MCF 10A (cell line): ENCODE data around the gene KCNQ5. TPM values are rescaled to one million over a fixed set of nuclear protein-coding genes. Genes with fewer than 3 reads are reported as not detected.
"Not testable (repeated sequence)": the region's sequence is repeated elsewhere in the genome, so short reads cannot be mapped to it uniquely, and the experiment has no call there.

Experiments
- Bru-seq: library from RNA; stranded (reverse); fragments of 400-500 nt; gene quantifications from one replicate; lab custom pipeline; 2021; lab: Mats Ljungman, UMichigan
- BruChase-seq, 2 experiments: library from RNA; stranded (reverse); fragments of 400-500 nt; gene quantifications; one replicate each; lab custom pipeline; 2021; lab: Mats Ljungman, UMichigan
- BruUV-seq: library from RNA; stranded (reverse); fragments of 400-500 nt; replicated peaks from 2 replicates; lab custom pipeline; 2021; lab: Mats Ljungman, UMichigan
- CTCF ChIA-PET: fragments of 300-600 bp; sonication (Branson Sonifier 250); formaldehyde crosslinking; extraction: SDS; loops from one replicate; lab custom pipeline; 2021; ENCODE audit warnings: antibody characterized with exemption, inconsistent platforms; lab: Yijun Ruan, JAX
- POLR2A ChIA-PET: fragments of 300-600, 350-650 bp; sonication (Branson Sonifier 250); formaldehyde crosslinking; extraction: SDS; loops from one replicate; lab custom pipeline; 2020; ENCODE audit warnings: antibody characterized with exemption, inconsistent platforms; lab: Yijun Ruan, JAX
- DNase-seq: peaks from one replicate; pipeline ENCODE4 v3.0.0-alpha.2; 2018; ENCODE audit not compliant: unreplicated experiment
- H3K27ac Mint-ChIP-seq: one replicate; pipeline ENCODE4 v1.8.0; 2022; ENCODE audit warnings: mild to moderate bottlenecking, low read depth, mixed read lengths; ENCODE audit not compliant: unreplicated experiment
- H3K27me3 Mint-ChIP-seq: one replicate; pipeline ENCODE4 v1.8.0; 2022; ENCODE audit warnings: mixed read lengths; ENCODE audit not compliant: insufficient read depth, unreplicated experiment
- H3K36me3 Mint-ChIP-seq: one replicate; pipeline ENCODE4 v1.8.0; 2022; ENCODE audit warnings: mild to moderate bottlenecking, moderate library complexity, mixed read lengths; ENCODE audit not compliant: insufficient read depth, unreplicated experiment
- H3K4me1 Mint-ChIP-seq: one replicate; pipeline ENCODE4 v1.8.0; 2022; ENCODE audit warnings: mixed read lengths; ENCODE audit not compliant: insufficient read depth, unreplicated experiment
- H3K4me3 Mint-ChIP-seq: one replicate; pipeline ENCODE4 v1.8.0; 2022; ENCODE audit warnings: mild to moderate bottlenecking, moderate library complexity, mixed read lengths; ENCODE audit not compliant: unreplicated experiment
- H3K9me3 Mint-ChIP-seq: one replicate; pipeline ENCODE4 v1.8.0; 2022; ENCODE audit warnings: mixed read lengths; ENCODE audit not compliant: unreplicated experiment
- CTCF ChIP-seq: fragments of 200-600 bp; IDR thresholded peaks from one replicate; pipeline ENCODE4 v1.8.0; 2022; ENCODE audit warnings: antibody characterized with exemption, mild to moderate bottlenecking; ENCODE audit not compliant: unreplicated experiment
- intact Hi-C: fragments of 100-400 bp; cut with micrococcal nuclease; formaldehyde crosslinking; loops from 2 replicates; pipeline ENCODE4 v1.14.1; 2022
- long read RNA-seq: library from polyadenylated mRNA; stranded (forward); transcript quantifications from one replicate; pipeline ENCODE4 v2.0.0, GENCODE V29; 2022
- total RNA-seq: library from RNA; stranded (reverse); gene quantifications from 2 replicates; pipeline ENCODE4 v1.2.3, GENCODE V29; 2022

Gene KCNQ5
- 5.8 and 10.3 TPM in 2 replicates for total RNA-seq
- Bru-seq, nascent RNA = percentile 60 among the genes with signal in this experiment
- BruChase-seq, experiment 1, labeled RNA remaining after a 6-hour chase = percentile 50 among the genes with signal in this experiment
- percentile 62 among the genes with signal in this experiment for BruChase-seq, experiment 2, labeled RNA remaining after a 2-hour chase
- long read RNA-seq, partial matches to known transcripts = 7 of 13 reads
- long read RNA-seq, other reads (novel, unspliced or antisense) = 6 of 13 reads

- intact Hi-C loops = loop anchor here (2.0 to 10.0 kb wide), 4 partner anchors 29 to 703 kb away; no protein-coding TSS in a partner anchor
- TF ChIP-seq CTCF = no peak
- POLR2A ChIA-PET = interaction anchor here (1.0 to 1.3 kb wide), 2 partner anchors 137 to 168 kb away, joined by 4 to 7 read pairs; no protein-coding TSS in a partner anchor
- Mint-ChIP-seq H3K27me3 (no peaks in the 10 kb centered on the region), H3K27ac (peak within 1 kb of the TSS; percentile 86), H3K9me3 (no peaks in the 10 kb centered on the region), H3K4me3 (peak within 1 kb of the TSS; percentile 93), H3K36me3 (no peaks in the 10 kb centered on the region), H3K4me1 (peaks cover 13% of the 10 kb centered on the region)
- BruUV-seq = no TSS peak
- peak; percentile 20 for DNase-seq
- CTCF ChIA-PET = interaction anchor here (0.6 to 13.3 kb wide), 12 partner anchors 9 to 559 kb away, joined by 3 to 340 read pairs (median 4); no protein-coding TSS in a partner anchor
Observed at GRCh38 chr6:72621291-72622093, at the start of gene KCNQ5. TSS of gene KCNQ5 (plus strand) at chr6:72622064.

- Mint-ChIP-seq H3K9me3 (no peaks in the 10 kb centered on the region), H3K4me1 (no peaks in the 10 kb centered on the region), H3K27ac (no peak overlapping the region), H3K27me3 (no peaks in the 10 kb centered on the region), H3K4me3 (no peak overlapping the region), H3K36me3 (no peaks in the 10 kb centered on the region)
- POLR2A ChIA-PET = interaction anchor here (0.6 to 1.4 kb wide), 3 partner anchors 35 to 168 kb away, joined by 3 to 11 read pairs (median 5); no protein-coding TSS in a partner anchor
- no TSS peak for BruUV-seq
- no peak for DNase-seq
- CTCF ChIA-PET = interaction anchor here (0.6 to 3.0 kb wide), 23 partner anchors 9 to 1020 kb away, joined by 3 to 104 read pairs (median 4); no protein-coding TSS in a partner anchor
- TF ChIP-seq CTCF = no peak
- intact Hi-C loops = loop anchor here (5.0 kb wide), 1 partner anchor 602 kb away; no protein-coding TSS in a partner anchor
Observed at GRCh38 chr6:72579865-72580264, 42.0 kb upstream of the KCNQ5 start.

GRCh38 chr6:72580281-72580940 is 41.5 kb upstream of the KCNQ5 start:
- no peaks in the 10 kb centered on the region for H3K27me3 Mint-ChIP-seq
- no peaks in the 10 kb centered on the region for H3K4me1 Mint-ChIP-seq
- no peaks in the 10 kb centered on the region for H3K9me3 Mint-ChIP-seq
- H3K36me3 Mint-ChIP-seq = no peaks in the 10 kb centered on the region
- no TSS peak for BruUV-seq
- ChIA-PET CTCF (interaction anchor here (0.5 to 3.0 kb wide), 35 partner anchors 9 to 1464 kb away, joined by 3 to 104 read pairs (median 3); no protein-coding TSS in a partner anchor), POLR2A (interaction anchor here (0.6 to 1.4 kb wide), 4 partner anchors 35 to 169 kb away, joined by 3 to 11 read pairs (median 4); no protein-coding TSS in a partner anchor)
- no peak overlapping the region for H3K27ac Mint-ChIP-seq
- peak; percentile 61 for TF ChIP-seq CTCF
- no peak overlapping the region for H3K4me3 Mint-ChIP-seq
- intact Hi-C loops = loop anchor here (5.0 kb wide), 1 partner anchor 602 kb away; no protein-coding TSS in a partner anchor
- DNase-seq = peak; percentile 73

GRCh38 chr6:72580950-72581349 is 40.9 kb upstream of the KCNQ5 start:
- not testable (repeated sequence) for H3K9me3 Mint-ChIP-seq, H3K27me3 Mint-ChIP-seq, H3K4me1 Mint-ChIP-seq, DNase-seq, H3K27ac Mint-ChIP-seq, BruUV-seq, H3K4me3 Mint-ChIP-seq, H3K36me3 Mint-ChIP-seq
- ChIA-PET CTCF (interaction anchor here (0.5 to 3.0 kb wide), 30 partner anchors 8 to 1465 kb away, joined by 3 to 104 read pairs (median 3); no protein-coding TSS in a partner anchor), POLR2A (interaction anchor here (0.6 to 1.4 kb wide), 3 partner anchors 156 to 169 kb away, joined by 3 to 11 read pairs (median 5); no protein-coding TSS in a partner anchor)
- intact Hi-C loops = loop anchor here (5.0 kb wide), 1 partner anchor 601 kb away; no protein-coding TSS in a partner anchor
